Measurements from ENCODE around the gene ADIG.

DNA sequence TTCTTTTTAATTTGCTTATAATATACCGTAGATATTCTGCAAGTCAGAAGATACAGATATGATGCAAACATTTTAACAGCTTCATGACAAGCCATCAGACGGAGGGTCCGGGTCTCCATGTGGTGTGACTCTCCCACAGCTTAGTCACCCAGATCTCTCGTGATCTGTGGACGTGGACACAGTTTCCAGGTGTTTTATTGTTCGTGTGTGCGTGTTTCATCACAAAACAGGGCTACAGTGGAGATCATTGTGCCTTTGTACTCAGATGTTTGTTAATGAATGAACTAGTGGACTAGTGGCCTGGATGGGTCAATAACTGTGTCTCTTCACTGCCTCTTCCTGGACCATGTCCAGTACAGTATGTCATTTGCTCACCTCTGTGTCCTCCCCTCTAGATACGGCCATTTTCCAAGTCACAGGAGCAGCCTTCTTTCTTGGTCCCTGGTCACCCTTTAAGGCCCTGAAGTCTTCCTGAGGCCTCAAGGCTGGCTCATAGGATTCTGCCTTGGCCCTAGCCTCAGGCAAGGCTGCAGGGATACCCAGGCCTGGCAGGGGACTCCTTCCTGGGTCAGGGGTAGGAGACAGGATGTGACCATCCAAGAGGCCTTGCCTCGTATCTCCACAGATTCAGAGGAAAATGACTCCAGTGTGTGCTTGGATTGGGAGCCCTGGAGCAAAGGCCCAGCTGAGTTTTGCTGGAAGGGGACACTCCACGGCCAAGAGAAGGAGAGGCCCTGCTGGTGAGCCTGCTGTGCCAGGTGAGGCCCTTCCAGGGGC is 4.6 kb downstream of the ADIG start:
- TF ChIP-seq POLR2A (IDR thresholded peaks at IDR 0.05) (no peak), POLR2AphosphoS5 (IDR thresholded peaks at IDR 0.05) (no peak), EP300 (IDR thresholded peaks at IDR 0.05) (no peak)
- TF ChIP-seq, protein P1, sequence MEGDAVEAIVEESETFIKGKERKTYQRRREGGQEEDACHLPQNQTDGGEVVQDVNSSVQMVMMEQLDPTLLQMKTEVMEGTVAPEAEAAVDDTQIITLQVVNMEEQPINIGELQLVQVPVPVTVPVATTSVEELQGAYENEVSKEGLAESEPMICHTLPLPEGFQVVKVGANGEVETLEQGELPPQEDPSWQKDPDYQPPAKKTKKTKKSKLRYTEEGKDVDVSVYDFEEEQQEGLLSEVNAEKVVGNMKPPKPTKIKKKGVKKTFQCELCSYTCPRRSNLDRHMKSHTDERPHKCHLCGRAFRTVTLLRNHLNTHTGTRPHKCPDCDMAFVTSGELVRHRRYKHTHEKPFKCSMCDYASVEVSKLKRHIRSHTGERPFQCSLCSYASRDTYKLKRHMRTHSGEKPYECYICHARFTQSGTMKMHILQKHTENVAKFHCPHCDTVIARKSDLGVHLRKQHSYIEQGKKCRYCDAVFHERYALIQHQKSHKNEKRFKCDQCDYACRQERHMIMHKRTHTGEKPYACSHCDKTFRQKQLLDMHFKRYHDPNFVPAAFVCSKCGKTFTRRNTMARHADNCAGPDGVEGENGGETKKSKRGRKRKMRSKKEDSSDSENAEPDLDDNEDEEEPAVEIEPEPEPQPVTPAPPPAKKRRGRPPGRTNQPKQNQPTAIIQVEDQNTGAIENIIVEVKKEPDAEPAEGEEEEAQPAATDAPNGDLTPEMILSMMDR (IDR thresholded peaks at IDR 0.05), result no peak

All from sigmoid colon (tissue), 4 donors.